LoVo (cell line): Measurements from ENCODE around the gene CREB5.

ENCODE experiments used
- DNase-seq: peaks from one replicate; pipeline ENCODE4 v3.0.0-alpha.2; 2016; ENCODE audit warnings: low spot score

The CREB5 gene

DNA sequence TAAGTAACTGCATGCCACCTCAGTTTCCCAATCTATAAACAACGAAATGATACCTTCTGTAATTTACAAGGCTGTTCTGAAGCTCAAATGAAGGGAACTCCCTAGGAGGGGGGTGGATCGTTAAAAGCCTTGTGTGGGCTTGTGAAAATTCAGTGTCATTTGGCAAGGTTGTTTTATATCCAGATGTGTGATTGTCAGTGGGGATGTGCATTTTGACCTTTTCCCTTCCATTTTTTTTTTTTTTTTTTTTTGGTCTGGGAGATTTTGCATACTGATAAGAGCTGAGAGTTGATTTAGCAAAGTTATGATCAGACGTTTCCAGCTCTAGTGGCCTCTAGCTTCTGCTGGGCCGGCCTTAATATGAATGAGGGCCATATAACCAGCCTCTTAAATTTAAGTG lies 22.8 kb downstream of the CREB5 start:
- DNase-seq: no peak

DNA sequence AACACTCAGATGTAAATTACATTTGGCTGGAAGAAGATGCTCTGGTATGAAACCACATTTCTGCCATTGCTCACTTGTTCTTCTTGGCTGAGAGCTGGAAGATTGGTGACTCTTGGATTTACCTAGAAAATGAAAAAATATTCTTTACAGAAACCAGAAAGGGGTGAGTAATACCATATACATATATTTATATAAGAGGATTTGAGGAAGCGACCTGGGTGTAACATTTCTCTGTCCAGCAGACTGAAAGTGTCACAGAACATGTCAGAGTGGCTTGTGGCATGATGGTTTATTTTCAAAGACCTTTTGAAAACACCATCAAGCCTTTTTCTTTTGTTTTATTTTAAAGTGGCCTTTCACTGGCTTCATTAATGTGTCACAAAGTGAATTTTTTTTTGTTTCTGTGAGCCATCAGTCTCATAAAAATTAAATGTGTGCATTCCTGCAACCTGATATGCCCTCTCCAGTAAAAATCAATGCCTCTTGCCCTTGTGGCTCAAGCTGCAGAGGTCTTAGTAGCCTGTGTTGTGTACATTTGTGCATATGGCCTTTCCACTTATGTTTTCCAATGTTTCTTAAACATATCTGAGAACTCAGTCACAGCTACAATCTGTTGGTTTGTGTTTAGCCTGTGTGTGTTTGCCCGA lies 23.5 kb downstream of the CREB5 start:
- no peak for DNase-seq

DNA sequence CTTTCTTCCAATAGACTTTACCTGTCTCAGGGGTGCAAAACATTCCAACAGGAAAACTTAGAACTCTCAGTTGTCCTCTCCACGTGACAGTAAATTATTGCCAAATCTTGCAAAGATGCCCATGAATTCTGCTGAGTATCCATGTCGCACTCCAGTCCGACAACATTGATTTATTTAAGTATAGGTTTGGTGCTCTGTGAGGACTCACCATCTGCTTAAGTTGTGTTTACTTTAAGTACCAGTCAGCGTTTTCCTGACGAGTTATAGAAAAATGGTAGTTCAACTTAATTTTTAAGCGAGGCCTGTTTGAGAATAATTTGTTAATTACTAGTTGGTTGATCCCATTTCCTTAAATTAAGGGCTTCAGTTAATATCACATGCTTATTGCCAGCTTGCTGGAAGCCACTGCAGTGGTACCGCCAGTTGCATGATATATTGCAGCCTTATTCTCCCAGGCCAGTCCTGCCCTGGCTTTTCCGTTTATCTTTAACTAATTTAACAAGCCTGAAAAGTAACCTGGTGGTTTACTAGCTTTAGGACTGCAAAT lies 27.8 kb downstream of the CREB5 start:
- DNase-seq: no peak

DNA sequence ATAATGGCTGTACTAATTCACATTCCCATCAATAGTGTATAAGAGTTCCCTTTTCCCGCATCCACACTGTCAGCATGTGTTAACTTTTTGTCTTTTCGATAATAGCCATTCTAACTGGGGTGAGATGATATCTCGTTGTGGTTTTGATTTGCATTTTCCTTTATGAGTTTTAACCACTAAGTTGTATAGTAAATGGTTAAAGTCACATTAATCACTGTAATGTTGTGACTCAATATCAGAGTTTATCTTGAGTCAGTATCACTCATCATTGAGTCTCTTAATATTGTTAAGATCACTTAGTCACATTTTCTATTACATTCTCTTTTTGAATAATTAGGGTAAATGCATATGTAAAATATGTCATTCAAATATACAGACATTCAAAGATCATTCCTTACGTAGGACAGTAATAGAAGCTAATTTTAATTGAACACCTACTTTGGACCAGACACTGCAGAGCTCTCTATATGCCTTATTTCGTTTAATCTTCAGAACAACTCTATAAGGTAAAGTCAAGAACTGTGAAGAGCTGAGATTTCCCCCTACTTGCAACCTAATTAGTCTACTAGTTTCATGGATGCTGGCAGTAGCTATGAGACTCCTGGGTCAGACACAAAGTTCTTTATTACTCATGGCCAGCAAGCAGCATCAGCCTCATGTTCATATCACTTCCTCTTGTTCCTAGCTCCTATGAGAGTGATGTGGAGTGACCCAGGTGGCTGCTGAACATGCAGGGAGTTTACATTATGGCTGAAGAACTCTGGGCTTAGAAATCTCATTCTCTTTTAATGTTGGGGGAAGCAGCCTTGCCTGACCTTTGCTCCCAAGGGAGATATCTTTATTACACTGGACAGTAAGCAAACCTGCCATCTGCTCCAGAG lies 30.5 kb downstream of the CREB5 start:
- DNase-seq: no peak

DNA sequence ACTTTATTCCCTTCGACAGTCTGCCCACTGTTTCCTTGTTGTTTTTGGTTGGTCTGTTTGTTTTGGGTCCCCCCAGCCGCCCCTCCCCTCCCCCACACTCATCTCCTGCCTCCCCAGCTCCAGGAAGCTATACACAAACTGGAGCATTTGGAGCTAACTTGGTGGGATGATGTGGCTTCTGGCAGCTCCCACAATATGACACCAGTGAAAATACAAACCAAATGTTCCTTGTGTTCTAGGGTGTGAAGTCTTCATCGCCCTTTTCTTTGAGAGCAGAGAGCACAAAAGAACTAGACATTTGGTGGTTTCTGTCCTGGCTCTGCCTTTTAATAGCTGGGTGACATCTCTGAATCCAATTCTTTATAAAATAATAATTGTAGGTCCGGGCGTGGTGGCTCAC lies 33.8 kb downstream of the CREB5 start:
- no peak for DNase-seq

DNA sequence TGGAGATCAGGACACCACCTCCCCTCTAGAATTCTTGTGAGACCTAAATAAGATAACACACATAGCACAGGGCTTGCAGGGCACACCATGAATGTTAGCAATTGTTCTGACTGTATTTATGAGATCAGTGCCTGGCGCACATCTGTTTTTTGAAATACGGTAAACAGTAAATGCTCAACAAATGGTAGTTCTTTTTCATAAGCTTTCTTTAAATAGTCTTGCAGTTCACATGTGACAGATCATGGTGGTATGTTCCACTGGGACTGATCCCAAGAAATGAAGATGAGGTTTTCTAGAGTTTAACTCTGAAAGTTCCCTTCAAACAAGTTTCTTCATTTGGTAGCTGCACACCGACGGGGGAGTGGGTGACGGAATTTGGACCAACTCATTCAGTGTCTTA lies 34.8 kb downstream of the CREB5 start:
- no peak for DNase-seq

DNA sequence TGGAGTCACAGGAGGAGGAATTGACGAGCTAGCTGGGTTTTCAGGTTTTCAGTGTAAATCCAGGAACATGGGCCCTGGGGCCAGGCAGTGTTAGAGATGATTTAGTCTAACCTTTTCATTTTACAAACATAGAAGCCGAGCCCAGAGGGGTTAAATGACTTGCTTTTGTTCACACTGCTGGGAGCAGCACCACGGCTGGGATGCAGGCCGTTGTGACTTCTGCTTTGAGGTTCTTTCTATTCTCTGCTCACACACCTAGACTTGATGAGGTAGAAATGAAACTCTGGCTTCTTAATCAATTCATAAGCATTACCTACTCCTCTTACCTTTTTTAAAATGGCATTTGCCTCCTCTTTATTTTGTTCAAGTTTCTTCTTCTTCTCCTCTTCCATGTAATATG lies 36.4 kb downstream of the CREB5 start:
- no peak for DNase-seq

DNA sequence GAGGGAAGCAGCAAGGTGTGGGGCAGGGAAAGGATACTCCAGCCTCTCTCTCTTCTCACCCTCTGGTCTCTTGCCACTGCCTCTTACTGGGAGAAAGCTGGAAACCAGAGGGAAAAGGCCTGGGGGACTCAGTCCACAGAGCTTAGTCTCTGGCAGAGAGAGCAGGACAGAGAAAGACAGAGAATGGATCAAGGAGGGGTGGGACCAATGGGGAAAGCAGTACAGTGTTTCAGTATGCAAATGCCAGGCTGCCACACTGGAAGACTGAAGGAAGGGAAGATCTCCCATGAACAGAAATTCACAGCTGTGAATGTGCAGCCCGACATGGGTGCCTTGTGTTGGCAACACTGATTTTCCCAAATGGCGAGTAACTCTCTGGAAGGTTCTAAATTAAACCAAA lies 40.4 kb downstream of the CREB5 start:
- no peak for DNase-seq

DNA sequence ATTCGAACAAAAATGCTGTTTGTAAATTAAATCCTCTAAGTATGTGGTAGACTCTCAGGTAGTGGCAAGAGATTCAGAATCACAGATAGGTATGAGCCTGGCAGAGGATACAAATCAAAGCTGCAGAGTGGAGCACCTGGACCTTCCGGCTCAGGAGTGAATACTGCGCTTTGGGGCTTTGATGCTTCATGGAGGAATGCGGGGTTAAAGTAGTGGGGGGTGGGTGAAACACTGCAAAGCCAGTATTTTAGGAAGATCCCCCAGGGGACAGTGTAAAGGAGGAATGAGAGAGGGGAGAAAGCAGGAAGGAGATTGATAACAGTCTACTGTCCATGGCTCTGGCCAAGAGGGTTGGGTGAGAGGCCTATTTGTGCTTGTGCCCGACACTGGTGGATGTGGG lies 43.2 kb downstream of the CREB5 start:
- no peak for DNase-seq

DNA sequence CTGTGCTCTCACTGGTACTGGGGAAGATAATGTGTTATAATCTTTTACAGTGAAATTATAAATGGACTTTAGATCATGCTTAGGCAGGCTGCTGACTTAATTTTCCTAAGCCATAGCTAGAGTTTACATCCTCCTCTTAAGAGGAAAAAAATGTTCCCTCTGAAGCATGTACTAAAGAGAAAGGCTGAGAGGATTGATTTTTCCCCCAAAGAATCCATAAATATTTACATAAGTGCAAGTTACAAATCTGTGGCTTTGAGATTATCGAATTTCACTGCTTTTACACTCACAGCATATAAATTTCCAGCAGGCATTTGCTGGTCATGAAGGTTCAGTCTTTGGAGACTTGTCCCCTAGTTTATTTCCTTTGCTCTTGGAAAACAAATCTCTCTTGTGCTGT lies 43.7 kb downstream of the CREB5 start:
- DNase-seq: no peak

DNA sequence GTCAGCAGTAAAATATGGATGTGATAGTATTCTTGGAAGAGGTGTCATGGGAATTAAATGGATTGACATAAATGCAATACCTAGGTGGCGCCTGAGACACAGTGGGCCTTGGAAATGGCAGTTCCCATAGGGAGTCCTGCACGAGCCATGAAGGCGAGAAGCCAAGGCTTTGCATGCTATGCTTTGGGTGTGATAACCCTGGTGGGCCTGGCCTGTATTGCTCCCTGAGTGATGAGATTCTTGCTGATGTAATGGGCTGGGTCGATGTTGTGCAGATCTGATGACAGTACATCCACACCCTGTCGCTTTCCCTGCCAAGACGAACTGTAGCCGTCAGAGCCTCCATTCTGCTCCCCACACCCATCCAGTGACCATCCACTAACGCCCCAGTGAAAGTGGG lies 46.4 kb downstream of the CREB5 start:
- DNase-seq: no peak

DNA sequence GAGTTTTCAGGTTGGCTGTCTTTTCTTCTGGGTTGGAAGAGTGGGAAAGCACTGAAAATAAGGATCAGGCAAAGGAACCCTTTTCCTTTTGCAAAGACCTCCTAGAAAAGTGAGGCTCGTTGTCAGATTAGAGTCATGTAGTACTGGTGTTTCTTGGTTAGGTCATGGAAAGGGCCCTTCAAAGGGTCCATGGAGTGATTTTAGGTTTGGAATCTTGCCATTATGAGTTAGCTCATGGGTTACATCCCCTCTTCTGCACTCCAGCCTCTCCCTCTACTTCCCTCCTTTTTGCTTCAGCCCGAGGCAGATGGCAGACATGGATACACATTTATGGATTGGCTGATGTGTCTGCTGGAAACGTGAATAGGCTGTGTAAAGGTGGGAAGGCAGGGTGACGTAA lies 47.0 kb downstream of the CREB5 start:
- DNase-seq: no peak

DNA sequence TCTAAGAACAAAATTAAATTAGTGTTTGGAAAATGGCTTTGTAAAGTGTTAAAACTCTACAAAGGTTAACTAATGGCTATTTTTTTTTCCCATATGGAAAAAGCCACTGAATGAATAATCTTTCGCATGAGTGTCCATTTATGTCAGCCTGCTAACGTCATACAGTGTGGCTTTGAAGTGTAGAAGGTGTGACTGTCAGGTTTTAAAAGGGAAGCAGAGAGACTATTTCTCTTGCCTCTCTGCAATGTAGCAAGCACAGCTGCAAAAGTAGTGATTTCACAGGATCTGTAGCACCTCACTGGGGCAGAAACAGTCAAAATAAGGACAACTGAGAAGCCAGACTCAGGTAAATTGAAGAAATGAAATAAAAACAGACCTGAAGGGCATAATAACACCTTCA lies 53.4 kb downstream of the CREB5 start:
- DNase-seq: no peak

DNA sequence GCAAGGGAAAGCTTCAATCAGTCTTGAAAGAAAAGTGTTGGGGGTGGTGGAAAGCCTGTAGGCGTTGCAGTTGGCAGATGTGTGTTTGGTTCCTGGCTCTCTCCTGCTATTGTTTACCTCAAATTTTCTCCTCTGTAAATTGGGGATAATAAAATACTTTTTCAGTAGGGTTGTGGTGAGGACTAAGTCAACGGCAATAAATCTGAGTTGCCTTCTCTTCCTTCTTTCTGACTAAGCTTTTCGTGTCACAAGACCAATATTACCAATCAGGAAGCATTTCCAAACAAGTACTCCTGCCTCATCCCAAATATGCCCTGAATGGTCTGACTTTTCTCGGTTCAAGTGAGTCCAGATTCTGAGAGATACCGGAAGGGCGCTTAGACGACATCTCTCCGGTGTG lies 54.0 kb downstream of the CREB5 start:
- no peak for DNase-seq

DNA sequence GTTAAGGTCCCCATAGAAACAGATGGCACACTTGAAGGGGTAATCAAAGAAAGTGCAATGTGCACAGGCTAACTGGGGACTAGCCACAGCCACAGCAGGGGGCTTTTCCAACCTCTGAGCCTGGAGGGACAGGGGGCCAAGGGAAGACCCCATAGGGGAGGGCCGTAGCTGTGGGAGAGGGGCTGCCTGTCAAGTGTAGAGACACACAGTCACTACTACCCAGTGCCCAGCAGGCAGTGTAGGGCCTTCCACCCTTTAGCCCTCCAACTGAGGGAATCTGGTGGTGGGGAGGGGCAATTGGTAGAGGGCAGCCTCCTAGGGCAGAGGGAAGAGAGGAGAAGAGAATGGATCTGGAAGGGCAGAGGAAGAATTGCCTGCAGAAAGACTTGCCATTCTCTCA lies 54.6 kb downstream of the CREB5 start:
- no peak for DNase-seq

DNA sequence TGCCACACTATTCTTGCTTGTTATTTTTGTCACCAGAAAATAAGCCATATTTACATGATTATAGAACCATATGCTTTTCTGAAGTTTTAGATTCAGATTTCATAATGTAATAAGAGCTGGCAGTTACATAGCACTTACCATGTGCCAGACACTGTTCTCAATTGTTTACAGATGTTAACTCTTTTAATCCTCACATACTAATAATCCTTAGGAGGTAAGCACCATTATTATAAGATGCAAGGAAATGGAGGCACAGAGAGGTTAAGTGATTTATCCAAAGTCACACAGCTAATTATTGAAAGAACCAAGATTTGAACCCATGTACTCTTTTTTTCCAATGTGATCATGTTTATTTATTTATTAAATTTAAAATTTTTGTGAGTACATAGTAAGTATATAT lies 57.2 kb downstream of the CREB5 start:
- DNase-seq: no peak

DNA sequence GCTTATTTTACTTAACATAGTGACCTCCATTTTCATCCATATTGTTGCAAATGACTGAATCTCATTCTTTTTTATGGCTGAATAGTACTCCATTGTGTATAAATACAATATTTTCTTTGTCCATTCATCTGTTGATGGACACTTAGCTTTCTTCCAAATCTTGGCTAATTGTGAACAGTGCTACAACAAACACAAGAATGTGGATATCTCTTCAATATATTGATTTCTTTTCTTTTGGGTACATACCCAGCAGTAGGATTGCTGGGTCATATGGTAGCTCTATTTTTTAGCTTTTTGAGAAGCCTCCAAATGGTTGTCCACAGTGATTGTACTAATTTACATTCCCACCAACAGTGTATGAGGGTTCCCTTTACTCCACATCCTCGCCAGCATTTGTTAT lies 58.0 kb downstream of the CREB5 start:
- DNase-seq: no peak

DNA sequence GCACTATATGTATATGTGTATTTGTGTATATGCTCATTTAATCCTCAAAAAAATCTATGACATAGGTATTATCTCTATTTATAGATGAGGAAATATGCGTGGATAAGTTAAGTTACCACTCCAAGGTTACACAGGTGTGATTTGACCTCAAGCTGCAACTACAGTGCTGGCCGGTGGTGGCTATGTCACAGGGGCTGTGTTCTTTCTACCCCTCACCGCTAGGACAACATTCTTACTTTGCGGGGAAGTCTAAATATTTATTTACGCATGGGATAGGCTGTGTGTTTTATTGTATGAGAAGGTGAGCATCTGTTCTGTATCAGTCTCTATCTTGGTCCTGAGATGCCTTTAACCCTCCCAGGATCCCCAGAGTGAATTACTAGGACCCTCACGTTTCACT lies 60.0 kb downstream of the CREB5 start:
- DNase-seq: no peak

DNA sequence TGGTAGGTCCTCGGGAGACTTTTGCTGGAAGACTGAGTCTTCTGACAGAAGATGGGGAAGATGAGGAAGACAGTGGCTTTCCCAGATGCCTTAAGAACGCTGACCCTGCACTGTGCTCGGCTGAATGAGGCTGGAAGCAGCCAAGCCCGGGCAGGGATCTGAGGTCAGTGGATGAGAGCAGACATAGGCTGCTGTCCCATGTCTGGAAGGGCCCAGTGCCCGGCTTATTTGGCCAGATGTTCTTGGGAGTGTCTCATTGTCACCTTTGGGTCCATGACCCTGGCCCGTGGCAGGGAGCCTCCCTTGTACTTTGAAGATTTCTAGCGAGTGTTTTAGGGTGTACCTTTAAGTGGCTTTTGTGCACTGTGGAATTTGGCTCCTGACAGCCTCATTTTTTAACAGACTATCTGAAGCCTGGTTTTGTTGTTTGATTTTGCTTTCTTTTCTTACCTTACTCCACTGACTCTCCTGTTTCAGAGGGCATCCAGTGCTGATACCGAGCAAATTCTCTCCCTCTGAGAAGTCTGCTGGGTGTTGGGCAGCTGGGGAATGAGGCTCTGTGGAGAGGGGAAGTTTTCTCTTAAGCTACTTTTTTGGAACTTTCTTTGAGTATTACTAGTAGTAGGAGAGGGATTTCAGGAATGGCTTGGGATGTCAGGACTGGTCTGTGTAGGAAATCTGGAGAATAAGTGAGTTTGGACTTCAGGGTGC lies 61.4 kb downstream of the CREB5 start:
- no peak for DNase-seq

DNA sequence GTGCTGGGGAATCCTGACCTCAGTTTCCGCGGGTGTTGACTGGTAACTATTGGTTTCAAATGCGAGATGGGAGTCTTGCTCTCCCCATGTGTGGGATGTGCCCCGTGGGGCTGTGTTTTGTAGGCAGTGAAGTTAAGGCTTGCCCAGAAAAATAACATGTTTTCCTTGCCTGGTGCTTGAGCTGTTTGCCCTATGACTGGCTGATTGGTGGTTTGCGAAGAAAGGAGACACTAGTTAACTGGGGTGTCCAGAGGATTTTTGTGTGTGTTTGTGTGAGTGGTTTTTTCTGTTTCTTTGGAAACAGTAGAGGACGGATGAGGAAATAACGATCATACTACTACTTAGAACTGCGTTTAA lies 61.9 kb downstream of the CREB5 start:
- no peak for DNase-seq

DNA sequence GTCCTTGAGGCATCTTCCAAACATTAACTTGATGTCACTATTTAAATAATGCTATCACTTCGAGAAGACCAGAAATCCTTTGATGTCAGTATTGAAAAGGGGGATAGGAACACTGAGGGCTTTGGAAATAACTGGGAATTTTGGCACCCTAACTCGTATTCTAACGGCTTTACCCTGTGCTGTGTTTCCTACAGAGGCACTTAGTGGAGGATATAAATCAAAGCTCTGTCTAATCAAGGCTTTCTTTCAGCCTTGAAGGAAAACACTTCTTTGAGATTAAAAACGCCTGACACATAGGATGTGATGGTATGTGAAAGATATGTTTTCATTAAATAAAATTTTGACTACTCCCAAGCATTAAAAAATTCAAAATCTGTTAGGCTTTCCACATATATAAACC lies 62.3 kb downstream of the CREB5 start:
- no peak for DNase-seq

DNA sequence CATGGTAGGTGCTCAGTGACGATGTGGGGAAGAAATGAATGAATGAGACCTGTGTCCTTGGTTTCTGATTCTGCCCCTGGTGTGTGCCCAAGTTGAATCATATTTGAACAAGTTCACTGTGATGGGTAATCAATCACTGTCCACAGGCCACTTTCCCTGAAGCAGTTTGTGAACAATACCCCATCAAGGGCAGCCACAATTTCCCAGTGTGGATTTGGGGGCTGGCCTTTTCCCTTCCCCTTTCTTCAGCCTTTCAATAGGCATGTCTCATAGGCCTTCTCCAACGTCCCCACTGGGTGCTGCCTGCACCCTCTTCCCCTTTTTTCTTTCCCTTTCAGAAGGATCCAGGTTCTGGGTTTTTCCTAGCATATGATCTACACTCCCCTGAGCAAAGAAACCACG lies 64.7 kb downstream of the CREB5 start:
- DNase-seq: no peak

DNA sequence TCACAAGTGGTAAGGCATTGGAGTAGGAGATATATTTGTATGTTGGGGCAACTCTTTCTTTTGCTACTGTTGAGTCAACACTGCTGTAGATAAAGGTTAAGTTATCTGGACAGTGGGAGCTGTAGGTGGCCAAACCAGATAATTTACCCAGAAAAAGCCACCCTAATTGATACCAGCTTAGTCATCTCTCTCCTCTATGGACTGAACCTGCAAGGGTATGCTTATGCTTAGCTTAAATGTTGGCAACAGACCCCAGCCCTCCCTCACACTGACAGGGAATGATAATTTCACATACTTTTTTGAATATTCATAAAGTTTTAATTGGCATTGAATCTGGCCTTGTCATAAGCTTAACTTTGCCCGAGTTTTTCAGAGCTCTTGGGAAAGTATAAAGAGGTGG lies 66.3 kb downstream of the CREB5 start:
- DNase-seq: no peak
